ENCODE measurements around the gene MSI2. TPM values are rescaled to one million over a fixed set of nuclear protein-coding genes. Genes with fewer than 3 reads are reported as not detected.

The MSI2 gene
- total RNA-seq, 1 donor = 23.2 TPM

- H3K27me3 ChIP-seq (ENCODE audit: insufficient read depth, low read length) = no peaks in the 10 kb centered on the region
- no peak for DNase-seq (ENCODE audit: insufficient read length, low spot score, missing footprints)
- no peaks in the 10 kb centered on the region for H3K79me2 ChIP-seq (ENCODE audit: insufficient read depth, low read length)
These were observed 131.9 kb downstream of the MSI2 start for GRCh38 chr17:57388131-57388725.

GRCh38 chr17:57389473-57389872 lies 133.2 kb downstream of the MSI2 start:
- Histone ChIP-seq H3K9me3 (ENCODE audit: low read depth, low read length) (no peaks in the 10 kb centered on the region), H3K4me2 (ENCODE audit: insufficient read depth, low read length) (no peak overlapping the region), H3K27me3 (ENCODE audit: insufficient read depth, low read length) (no peaks in the 10 kb centered on the region), H3K27ac (ENCODE audit: low read depth, low read length) (no peak overlapping the region), H3K4me1 (ENCODE audit: insufficient read depth, low read length) (no peaks in the 10 kb centered on the region), H3K36me3 (ENCODE audit: insufficient read depth, low read length) (no peaks in the 10 kb centered on the region), H3K79me2 (ENCODE audit: insufficient read depth, low read length) (no peaks in the 10 kb centered on the region), H2AFZ (ENCODE audit: low read length) (no peak overlapping the region), H3K4me3 (ENCODE audit: insufficient read depth, low read length) (no peak overlapping the region), H4K20me1 (ENCODE audit: insufficient read depth, low read length) (no peaks in the 10 kb centered on the region)
- DNase-seq (ENCODE audit: insufficient read length, low spot score, missing footprints) = no peak
- no peak for TF ChIP-seq CTCF (IDR thresholded peaks at IDR 0.05; ENCODE audit: extremely low read depth, low read depth, low read length)

More at GRCh38 chr17:57388131-57388725, 131.9 kb downstream of the MSI2 start:
- Histone ChIP-seq H2AFZ (ENCODE audit: low read length) (no peak overlapping the region), H4K20me1 (ENCODE audit: insufficient read depth, low read length) (no peaks in the 10 kb centered on the region), H3K4me2 (ENCODE audit: insufficient read depth, low read length) (no peak overlapping the region), H3K4me3 (ENCODE audit: insufficient read depth, low read length) (no peak overlapping the region), H3K9me3 (ENCODE audit: low read depth, low read length) (no peaks in the 10 kb centered on the region), H3K36me3 (ENCODE audit: insufficient read depth, low read length) (no peaks in the 10 kb centered on the region), H3K27ac (ENCODE audit: low read depth, low read length) (no peak overlapping the region), H3K4me1 (ENCODE audit: insufficient read depth, low read length) (no peaks in the 10 kb centered on the region)
- TF ChIP-seq CTCF (IDR thresholded peaks at IDR 0.05; ENCODE audit: extremely low read depth, low read depth, low read length) = no peak

GRCh38 chr17:57391076-57391825 lies 134.9 kb downstream of the MSI2 start:
- no peak overlapping the region for H2AFZ ChIP-seq (ENCODE audit: low read length)
- no peaks in the 10 kb centered on the region for H3K36me3 ChIP-seq (ENCODE audit: insufficient read depth, low read length)
- H4K20me1 ChIP-seq (ENCODE audit: insufficient read depth, low read length) = no peaks in the 10 kb centered on the region
- DNase-seq (ENCODE audit: insufficient read length, low spot score, missing footprints) = no peak
- no peak overlapping the region for H3K4me2 ChIP-seq (ENCODE audit: insufficient read depth, low read length)
- H3K4me3 ChIP-seq (ENCODE audit: insufficient read depth, low read length) = no peak overlapping the region
- H3K4me1 ChIP-seq (ENCODE audit: insufficient read depth, low read length) = no peaks in the 10 kb centered on the region
- no peak for TF ChIP-seq CTCF (IDR thresholded peaks at IDR 0.05; ENCODE audit: extremely low read depth, low read depth, low read length)
- H3K27ac ChIP-seq (ENCODE audit: low read depth, low read length) = no peak overlapping the region
- H3K27me3 ChIP-seq (ENCODE audit: insufficient read depth, low read length) = no peaks in the 10 kb centered on the region
- H3K9me3 ChIP-seq (ENCODE audit: low read depth, low read length) = no peaks in the 10 kb centered on the region
- no peaks in the 10 kb centered on the region for H3K79me2 ChIP-seq (ENCODE audit: insufficient read depth, low read length)

GRCh38 chr17:57391857-57392471 lies 135.6 kb downstream of the MSI2 start:
- Histone ChIP-seq H3K36me3 (ENCODE audit: insufficient read depth, low read length) (no peaks in the 10 kb centered on the region), H3K4me1 (ENCODE audit: insufficient read depth, low read length) (no peaks in the 10 kb centered on the region), H3K79me2 (ENCODE audit: insufficient read depth, low read length) (no peaks in the 10 kb centered on the region), H3K9me3 (ENCODE audit: low read depth, low read length) (no peaks in the 10 kb centered on the region), H4K20me1 (ENCODE audit: insufficient read depth, low read length) (no peaks in the 10 kb centered on the region), H3K27ac (ENCODE audit: low read depth, low read length) (no peak overlapping the region), H2AFZ (ENCODE audit: low read length) (no peak overlapping the region), H3K4me3 (ENCODE audit: insufficient read depth, low read length) (no peak overlapping the region), H3K27me3 (ENCODE audit: insufficient read depth, low read length) (no peaks in the 10 kb centered on the region), H3K4me2 (ENCODE audit: insufficient read depth, low read length) (no peak overlapping the region)
- DNase-seq (ENCODE audit: insufficient read length, low spot score, missing footprints) = no peak
- TF ChIP-seq CTCF (IDR thresholded peaks at IDR 0.05; ENCODE audit: extremely low read depth, low read depth, low read length) = no peak
